Measurements from ENCODE around the gene LGI4.

DNA sequence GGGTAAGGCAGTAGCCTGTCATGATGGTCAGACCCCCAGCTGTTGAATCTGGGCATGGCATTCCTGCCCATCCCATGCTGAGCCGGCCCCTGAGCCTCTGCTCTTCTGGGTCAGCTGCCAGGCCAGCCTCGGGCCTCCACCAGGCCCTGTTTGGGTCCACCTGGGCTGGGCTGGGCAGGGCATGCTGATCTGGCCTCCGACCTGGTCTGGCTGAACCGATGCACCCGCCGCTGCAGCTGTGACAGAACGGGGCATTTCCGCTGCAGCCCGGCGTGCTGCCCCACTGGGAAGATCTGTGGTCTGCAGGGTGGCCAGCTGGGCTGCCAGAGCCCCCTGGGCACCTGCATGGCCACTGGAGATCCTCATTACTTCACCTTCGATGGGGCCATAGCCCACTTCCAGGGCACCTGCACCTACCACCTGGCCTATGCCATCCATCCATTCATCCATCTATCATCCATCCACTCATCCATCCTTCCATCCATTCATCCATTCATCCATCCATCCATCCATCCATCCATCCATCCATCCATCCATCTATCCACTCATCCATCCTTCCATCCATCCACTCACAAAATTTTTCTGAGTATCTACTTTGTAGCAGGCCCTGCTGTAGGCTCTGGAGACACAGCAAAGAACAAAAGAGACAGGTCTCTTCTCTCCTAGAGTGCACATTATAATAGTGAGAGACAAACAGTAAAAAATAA lies 40.8 kb downstream of the LGI4 start:
- TF ChIP-seq, protein P1, sequence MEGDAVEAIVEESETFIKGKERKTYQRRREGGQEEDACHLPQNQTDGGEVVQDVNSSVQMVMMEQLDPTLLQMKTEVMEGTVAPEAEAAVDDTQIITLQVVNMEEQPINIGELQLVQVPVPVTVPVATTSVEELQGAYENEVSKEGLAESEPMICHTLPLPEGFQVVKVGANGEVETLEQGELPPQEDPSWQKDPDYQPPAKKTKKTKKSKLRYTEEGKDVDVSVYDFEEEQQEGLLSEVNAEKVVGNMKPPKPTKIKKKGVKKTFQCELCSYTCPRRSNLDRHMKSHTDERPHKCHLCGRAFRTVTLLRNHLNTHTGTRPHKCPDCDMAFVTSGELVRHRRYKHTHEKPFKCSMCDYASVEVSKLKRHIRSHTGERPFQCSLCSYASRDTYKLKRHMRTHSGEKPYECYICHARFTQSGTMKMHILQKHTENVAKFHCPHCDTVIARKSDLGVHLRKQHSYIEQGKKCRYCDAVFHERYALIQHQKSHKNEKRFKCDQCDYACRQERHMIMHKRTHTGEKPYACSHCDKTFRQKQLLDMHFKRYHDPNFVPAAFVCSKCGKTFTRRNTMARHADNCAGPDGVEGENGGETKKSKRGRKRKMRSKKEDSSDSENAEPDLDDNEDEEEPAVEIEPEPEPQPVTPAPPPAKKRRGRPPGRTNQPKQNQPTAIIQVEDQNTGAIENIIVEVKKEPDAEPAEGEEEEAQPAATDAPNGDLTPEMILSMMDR (IDR thresholded peaks at IDR 0.05), result no peak
- no peak for TF ChIP-seq POLR2A (IDR thresholded peaks at IDR 0.05)
